NOMO-1 (cell line): Measurements from ENCODE around the gene TRAM2.

Source experiments
- DNase-seq, 2 experiments: peaks; one replicate each; lab custom pipeline; 2025; ENCODE audit not compliant: unreplicated experiment in 2 of 2; lab: John Stamatoyannopoulos, UW

Gene TRAM2

GRCh38 chr6:52571099-52571755 lies 5.6 kb downstream of the TRAM2 start:
- DNase-seq, result no peak

GRCh38 chr6:52570291-52570700 lies 6.6 kb downstream of the TRAM2 start:
- no peak for DNase-seq

- no peak for DNase-seq
These were observed 8.5 kb downstream of the TRAM2 start for GRCh38 chr6:52568320-52568719.

- DNase-seq, result no peak
These were observed 10.0 kb downstream of the TRAM2 start for GRCh38 chr6:52566853-52567279.

GRCh38 chr6:52566201-52566600 lies 10.7 kb downstream of the TRAM2 start:
- no peak for DNase-seq

- DNase-seq, result no peak
These were observed 12.0 kb downstream of the TRAM2 start for GRCh38 chr6:52564856-52565255.

GRCh38 chr6:52562911-52563310 lies 13.9 kb downstream of the TRAM2 start:
- DNase-seq, result no peak

- DNase-seq, result no peak
These were observed 16.4 kb downstream of the TRAM2 start for GRCh38 chr6:52560462-52560861.

- no peak for DNase-seq
These were observed 18.4 kb downstream of the TRAM2 start for GRCh38 chr6:52558266-52559000.

GRCh38 chr6:52557389-52558265 lies 19.2 kb downstream of the TRAM2 start:
- DNase-seq, result no peak

- DNase-seq, result no peak
These were observed 21.2 kb downstream of the TRAM2 start for GRCh38 chr6:52555518-52556233.

GRCh38 chr6:52554684-52555280 lies 22.1 kb downstream of the TRAM2 start:
- DNase-seq, result no peak

- no peak for DNase-seq
These were observed 23.1 kb downstream of the TRAM2 start for GRCh38 chr6:52553719-52554118.

GRCh38 chr6:52553158-52553557 lies 23.7 kb downstream of the TRAM2 start:
- no peak for DNase-seq

- no peak for DNase-seq
These were observed 24.6 kb downstream of the TRAM2 start for GRCh38 chr6:52552278-52552643.

- DNase-seq, result no peak
These were observed 25.2 kb downstream of the TRAM2 start for GRCh38 chr6:52551483-52552277.

- DNase-seq, result no peak
These were observed 26.0 kb downstream of the TRAM2 start for GRCh38 chr6:52550870-52551269.

GRCh38 chr6:52550014-52550575 lies 26.8 kb downstream of the TRAM2 start:
- no peak for DNase-seq

- no peak for DNase-seq
These were observed 27.4 kb downstream of the TRAM2 start for GRCh38 chr6:52549428-52549827.
